ENCODE results near the gene DNAI1.

DNA sequence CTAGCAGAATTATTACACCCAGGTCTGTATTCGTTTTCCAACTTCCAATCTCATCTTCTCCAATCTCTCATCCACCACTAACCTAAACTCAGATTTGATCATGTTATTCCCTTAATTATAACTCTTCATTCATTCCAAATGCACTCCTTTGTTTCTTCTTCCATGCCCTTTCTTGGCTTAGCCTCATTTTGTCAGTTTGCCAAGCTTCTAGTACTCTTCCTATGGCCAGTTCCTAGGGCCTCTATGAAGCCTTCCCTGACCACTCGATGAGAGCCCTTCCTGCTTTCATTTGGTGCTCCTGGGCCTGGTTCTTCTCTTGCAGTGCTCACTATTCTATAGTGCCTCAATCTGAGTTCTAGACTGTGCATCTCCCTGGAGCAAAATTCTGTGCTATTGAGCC, 6.0 kb upstream of the DNAI1 start:
- TF ChIP-seq, protein P1, sequence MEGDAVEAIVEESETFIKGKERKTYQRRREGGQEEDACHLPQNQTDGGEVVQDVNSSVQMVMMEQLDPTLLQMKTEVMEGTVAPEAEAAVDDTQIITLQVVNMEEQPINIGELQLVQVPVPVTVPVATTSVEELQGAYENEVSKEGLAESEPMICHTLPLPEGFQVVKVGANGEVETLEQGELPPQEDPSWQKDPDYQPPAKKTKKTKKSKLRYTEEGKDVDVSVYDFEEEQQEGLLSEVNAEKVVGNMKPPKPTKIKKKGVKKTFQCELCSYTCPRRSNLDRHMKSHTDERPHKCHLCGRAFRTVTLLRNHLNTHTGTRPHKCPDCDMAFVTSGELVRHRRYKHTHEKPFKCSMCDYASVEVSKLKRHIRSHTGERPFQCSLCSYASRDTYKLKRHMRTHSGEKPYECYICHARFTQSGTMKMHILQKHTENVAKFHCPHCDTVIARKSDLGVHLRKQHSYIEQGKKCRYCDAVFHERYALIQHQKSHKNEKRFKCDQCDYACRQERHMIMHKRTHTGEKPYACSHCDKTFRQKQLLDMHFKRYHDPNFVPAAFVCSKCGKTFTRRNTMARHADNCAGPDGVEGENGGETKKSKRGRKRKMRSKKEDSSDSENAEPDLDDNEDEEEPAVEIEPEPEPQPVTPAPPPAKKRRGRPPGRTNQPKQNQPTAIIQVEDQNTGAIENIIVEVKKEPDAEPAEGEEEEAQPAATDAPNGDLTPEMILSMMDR (IDR thresholded peaks at IDR 0.05 in 4 of 5, conservative IDR thresholded peaks at IDR 0.05 in 1 of 5) = no peak
- no peak for TF ChIP-seq POLR2A (IDR thresholded peaks at IDR 0.05)
